BE2C (cell line): ENCODE measurements around the gene BAHCC1.

Experiments
- DNase-seq: peaks from one replicate; pipeline ENCODE4 v3.0.0-alpha.2; 2020
- H3K27me3 ChIP-seq: fragments of 250-450 bp; sonication (Bioruptor Pico); 2 replicates; pipeline ENCODE4 v1.5.1; 2020; ENCODE audit warnings: mild to moderate bottlenecking
- H3K36me3 ChIP-seq: fragments of 250-450 bp; sonication (Bioruptor Pico); 2 replicates; pipeline ENCODE4 v1.5.1; 2020; ENCODE audit warnings: mild to moderate bottlenecking
- H3K4me1 ChIP-seq: fragments of 250-450 bp; sonication (Bioruptor Pico); 2 replicates; pipeline ENCODE4 v1.5.1; 2020
- H3K4me3 ChIP-seq: 2 replicates; pipeline ENCODE4 v1.5.1; 2011; ENCODE audit warnings: low read depth, low read length
- H3K9me3 ChIP-seq: fragments of 250-450 bp; sonication (Bioruptor Pico); 2 replicates; pipeline ENCODE4 v1.5.1; 2020
- TF ChIP-seq, protein P1 (sequence below): IDR thresholded peaks from 2 replicates; pipeline ENCODE4 v1.5.1; 2012; ENCODE audit warnings: mild to moderate bottlenecking, low read depth, low read length

BAHCC1 gene

DNA sequence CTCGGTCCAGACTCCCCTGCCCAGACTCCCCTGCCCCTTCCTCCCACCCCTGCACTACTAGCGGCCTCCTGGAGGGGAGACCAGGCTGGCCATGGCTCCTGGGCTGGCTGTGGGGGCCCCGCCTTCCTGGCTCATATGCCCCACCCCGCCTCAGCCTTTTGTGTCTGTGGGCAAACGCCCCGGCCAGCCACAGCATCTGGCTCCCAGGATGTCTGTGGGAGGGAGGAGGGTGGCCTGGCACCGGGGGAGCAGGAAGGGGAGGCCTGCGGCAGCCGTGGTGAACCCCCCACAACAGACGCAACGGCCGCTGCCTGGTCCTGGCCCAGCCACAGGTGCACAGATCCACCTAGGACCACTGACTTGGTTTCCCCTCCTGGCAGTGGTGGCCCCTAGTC lies 32.9 kb downstream of the BAHCC1 start:
- peak; percentile 57 for DNase-seq
- no peaks in the 10 kb centered on the region for H3K36me3 ChIP-seq
- TF ChIP-seq, protein P1, sequence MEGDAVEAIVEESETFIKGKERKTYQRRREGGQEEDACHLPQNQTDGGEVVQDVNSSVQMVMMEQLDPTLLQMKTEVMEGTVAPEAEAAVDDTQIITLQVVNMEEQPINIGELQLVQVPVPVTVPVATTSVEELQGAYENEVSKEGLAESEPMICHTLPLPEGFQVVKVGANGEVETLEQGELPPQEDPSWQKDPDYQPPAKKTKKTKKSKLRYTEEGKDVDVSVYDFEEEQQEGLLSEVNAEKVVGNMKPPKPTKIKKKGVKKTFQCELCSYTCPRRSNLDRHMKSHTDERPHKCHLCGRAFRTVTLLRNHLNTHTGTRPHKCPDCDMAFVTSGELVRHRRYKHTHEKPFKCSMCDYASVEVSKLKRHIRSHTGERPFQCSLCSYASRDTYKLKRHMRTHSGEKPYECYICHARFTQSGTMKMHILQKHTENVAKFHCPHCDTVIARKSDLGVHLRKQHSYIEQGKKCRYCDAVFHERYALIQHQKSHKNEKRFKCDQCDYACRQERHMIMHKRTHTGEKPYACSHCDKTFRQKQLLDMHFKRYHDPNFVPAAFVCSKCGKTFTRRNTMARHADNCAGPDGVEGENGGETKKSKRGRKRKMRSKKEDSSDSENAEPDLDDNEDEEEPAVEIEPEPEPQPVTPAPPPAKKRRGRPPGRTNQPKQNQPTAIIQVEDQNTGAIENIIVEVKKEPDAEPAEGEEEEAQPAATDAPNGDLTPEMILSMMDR, result no peak
- peaks cover 38% of the 10 kb centered on the region for H3K4me1 ChIP-seq
- H3K9me3 ChIP-seq, result no peaks in the 10 kb centered on the region
- H3K27me3 ChIP-seq, result peaks cover 3% of the 10 kb centered on the region; the same call in 1 of the 2 replicates
- no peak overlapping the region for H3K4me3 ChIP-seq

DNA sequence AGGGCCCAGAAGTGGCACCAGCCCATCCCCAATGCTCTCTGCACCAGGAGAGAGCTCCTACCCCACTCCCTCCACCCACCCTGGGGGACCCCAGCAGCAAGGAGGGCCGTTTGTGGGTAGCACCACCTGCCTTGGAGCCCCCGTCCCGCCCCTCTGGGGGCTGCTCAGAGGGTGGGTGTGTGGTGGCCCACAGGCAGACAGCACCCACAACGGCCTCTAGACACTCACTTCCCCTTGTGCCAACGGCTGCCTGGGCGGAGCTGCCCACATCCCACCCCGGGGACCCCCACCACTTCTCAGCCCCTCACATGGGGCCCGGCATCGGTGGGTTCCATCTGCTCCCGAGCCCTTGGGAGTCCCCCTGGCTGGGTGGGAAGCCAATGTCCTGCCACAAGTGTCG lies 33.3 kb downstream of the BAHCC1 start:
- Histone ChIP-seq H3K36me3 (no peaks in the 10 kb centered on the region), H3K9me3 (no peaks in the 10 kb centered on the region), H3K4me3 (no peak overlapping the region), H3K4me1 (peaks cover 37% of the 10 kb centered on the region), H3K27me3 (peaks cover 3% of the 10 kb centered on the region; the same call in 1 of the 2 replicates)
- DNase-seq, result no peak
- TF ChIP-seq, protein P1, result no peak

DNA sequence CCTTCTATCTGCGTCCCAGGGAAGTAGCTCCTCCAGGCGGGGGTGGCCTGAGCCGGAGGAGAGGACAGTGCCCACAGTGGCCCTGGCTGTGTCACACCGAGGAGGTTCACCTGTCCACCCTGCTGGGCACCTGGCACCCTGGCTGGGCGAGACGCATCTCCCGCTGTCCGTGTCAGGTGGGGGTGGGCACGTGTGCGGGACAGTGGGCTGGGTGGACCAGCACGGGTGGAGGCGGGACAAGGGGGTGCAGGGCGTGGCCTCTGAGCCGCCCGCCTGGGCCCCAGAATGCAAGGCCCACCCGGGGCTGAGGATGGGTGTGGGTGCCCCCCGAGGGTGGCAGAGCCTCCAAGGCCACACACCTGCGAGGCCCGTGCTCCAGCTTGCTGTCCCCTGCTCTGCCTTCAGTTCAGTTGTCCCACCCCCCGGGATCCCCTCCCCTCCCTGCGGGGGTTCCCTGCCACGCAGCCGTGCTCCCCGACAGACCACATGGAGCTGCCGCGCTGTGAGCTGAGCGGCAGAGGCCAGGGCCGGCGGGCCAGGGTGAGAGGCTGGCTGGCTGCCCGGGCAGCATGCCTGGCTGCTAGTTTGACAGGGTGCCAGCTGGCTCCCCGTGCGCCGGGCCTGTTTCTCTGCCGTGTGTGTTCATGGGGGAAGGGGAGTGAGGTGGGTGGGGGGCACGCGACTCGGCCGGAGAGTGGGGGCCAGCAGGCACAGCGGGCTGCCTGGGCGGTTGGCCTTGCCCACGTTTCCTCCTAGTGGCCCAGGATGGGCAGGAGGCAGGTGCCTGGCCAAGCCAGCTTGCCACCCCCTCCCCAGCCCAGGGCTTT lies 33.9 kb downstream of the BAHCC1 start:
- peak overlapping the region; percentile 39 for H3K4me3 ChIP-seq

DNA sequence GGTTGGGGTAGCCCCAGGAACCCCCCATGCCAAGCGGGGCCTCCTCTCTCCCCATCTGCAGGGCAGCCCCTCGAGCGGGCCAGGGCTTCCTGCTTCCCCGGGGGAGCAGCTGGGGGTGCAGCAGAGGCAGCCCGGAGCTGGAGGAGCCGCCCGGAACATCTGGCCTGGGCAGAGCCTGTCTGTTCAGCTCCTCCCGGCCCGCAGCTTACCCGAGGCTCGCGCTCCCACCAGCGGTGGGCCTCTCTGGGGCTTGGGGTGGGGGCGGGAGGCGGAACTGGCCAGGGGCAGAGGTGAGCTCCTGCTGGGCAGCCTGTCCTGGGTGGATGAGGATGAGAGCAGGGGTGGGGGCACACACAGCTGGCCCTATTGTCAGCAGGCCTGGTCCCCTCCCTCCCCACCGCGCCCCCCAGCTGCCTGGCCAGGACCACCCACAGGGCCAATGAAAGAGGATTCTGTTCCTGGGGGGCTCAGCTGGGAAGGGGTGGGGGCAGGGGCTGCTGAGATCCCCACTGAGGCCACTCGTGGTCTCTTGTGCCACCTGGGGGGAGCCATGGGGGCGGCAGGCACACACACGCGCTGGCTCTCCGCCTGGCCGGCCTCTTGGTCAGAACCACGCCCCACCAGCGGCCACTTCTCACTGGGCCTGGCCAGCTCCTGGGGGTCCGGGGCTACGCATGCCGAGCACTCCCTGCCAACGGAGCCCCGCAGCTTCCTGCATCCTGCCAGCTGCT lies 34.7 kb downstream of the BAHCC1 start:
- H3K36me3 ChIP-seq, result no peaks in the 10 kb centered on the region
- no peaks in the 10 kb centered on the region for H3K9me3 ChIP-seq
- peak; percentile 74 for DNase-seq
- TF ChIP-seq, protein P1, result no peak
- peaks cover 45% of the 10 kb centered on the region for H3K4me1 ChIP-seq
- peak overlapping the region; percentile 39 for H3K4me3 ChIP-seq
- peaks cover 3% of the 10 kb centered on the region; the same call in 1 of the 2 replicates for H3K27me3 ChIP-seq

More for the DNA sequence above, 33.9 kb downstream of the BAHCC1 start:
- H3K9me3 ChIP-seq, result no peaks in the 10 kb centered on the region
- TF ChIP-seq, protein P1, result no peak
- DNase-seq, result peak; percentile 94
- H3K4me1 ChIP-seq, result peaks cover 40% of the 10 kb centered on the region
- peaks cover 3% of the 10 kb centered on the region; the same call in 1 of the 2 replicates for H3K27me3 ChIP-seq
- H3K36me3 ChIP-seq, result no peaks in the 10 kb centered on the region

DNA sequence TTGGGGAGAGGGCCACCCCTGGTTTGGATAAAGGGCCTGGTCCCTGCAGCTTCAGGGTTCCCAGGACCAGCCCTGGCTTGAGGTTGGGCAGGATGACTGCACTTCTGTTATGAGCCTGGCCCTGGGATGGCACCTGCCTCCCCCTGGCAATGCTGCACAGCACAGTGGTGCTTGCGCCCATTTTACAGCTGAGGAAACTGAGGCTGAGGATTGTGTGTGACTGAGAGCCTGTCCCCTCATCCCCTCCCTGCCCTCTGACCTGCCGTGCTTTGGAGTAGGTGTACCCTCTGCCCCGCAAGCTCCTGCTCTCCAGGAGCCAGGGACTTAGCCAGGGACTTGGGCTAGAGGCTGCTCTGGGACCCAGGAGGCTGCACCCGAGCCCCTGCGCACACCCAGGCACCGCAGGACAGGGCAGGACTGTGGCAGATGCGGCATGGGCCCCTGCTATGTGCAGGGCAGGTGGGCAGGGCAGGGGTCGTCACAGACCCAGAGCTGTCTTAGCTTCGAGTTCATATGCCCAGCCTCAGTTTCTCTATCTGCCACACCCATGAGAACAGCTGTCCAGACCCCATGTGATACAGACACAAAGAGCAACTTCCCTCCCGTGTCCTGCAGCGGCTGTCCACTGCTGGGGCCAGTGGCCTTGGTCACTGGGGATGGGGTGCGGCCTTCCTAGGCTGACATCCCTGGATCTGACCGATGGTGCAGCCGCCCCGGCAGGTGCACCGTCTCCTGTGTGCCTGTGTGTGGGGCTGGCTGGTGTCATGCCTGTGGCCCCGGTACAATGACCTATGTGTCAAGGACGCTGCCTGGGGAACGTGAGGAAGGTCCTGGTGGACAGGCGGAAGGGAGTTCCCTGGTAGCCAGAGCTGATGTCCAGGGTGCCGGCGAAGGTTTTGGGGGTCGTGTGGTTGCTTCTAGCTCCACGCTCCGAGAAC lies 36.6 kb downstream of the BAHCC1 start:
- H3K9me3 ChIP-seq, result no peaks in the 10 kb centered on the region
- no peaks in the 10 kb centered on the region for H3K36me3 ChIP-seq
- H3K4me1 ChIP-seq, result peaks cover 62% of the 10 kb centered on the region
- TF ChIP-seq, protein P1, result no peak
- H3K4me3 ChIP-seq, result no peak overlapping the region
- no peak for DNase-seq
- peaks cover 3% of the 10 kb centered on the region; the same call in 1 of the 2 replicates for H3K27me3 ChIP-seq
